K562 (cell line): ENCODE results near the gene OPCML. TPM values are rescaled to one million over a fixed set of nuclear protein-coding genes. Genes with fewer than 3 reads are reported as not detected.

Experiments
- ATAC-seq: fragments of 200-7000 bp; cut with Tn5 transposase; 3 replicates; pipeline ENCODE4 v1.9.1; 2020; ENCODE audit warnings: moderate library complexity
- BruUV-seq: library from RNA; stranded (reverse); fragments of 400-500 nt; replicated peaks from 2 replicates; lab custom pipeline; 2021; lab: Mats Ljungman, UMichigan
- CTCF ChIA-PET: fragments of 300-600 bp; formaldehyde crosslinking; extraction: SDS; loops from one replicate; lab custom pipeline; 2021; ENCODE audit warnings: low intra/inter-chr PET ratio; lab: Yijun Ruan, JAX
- POLR2A ChIA-PET: fragments of 300-600, 350-650 bp; sonication (Branson Sonifier 250); formaldehyde crosslinking; extraction: SDS; loops from one replicate; lab custom pipeline; 2021; ENCODE audit warnings: antibody characterized with exemption, inconsistent platforms; lab: Yijun Ruan, JAX
- DNase-seq, 4 experiments: peaks; one replicate each; pipeline versions ENCODE4 v3.0.0 to v3.0.0-alpha.2; 2011 to 2018; ENCODE audit warnings: low spot score in 3 of 4, mixed read lengths in 3 of 4; ENCODE audit errors: extremely low read depth in 1 of 4
- FAIRE-seq: peaks from 2 replicates; lab custom pipeline; 2011; peaks lifted over from hg19 to GRCh38; lab: Jason Lieb, UNC
- H2AFZ ChIP-seq: 2 replicates; pipeline ENCODE4 v1.6.0; 2011; ENCODE audit warnings: low read depth, low read length, control low read depth, inconsistent platforms
- H3K27ac ChIP-seq: fragments of 200-600 bp; 3 replicates; pipeline ENCODE4 v1.8.0; 2011; ENCODE audit warnings: low read depth, mild to moderate bottlenecking, control low read depth, inconsistent platforms, low read length, moderate library complexity, mixed read lengths; ENCODE audit errors: extremely low read depth
- H3K27me3 ChIP-seq, 2 experiments: fragments of 300-600 bp in 1 of 2; 2 replicates in 1 of 2; 3 replicates in 1 of 2; pipeline versions ENCODE4 v1.6.0 to v1.8.0; 2011; ENCODE audit warnings: inconsistent platforms in 2 of 2, low read length in 2 of 2, mild to moderate bottlenecking in 1 of 2, mixed read lengths in 1 of 2, moderate library complexity in 1 of 2; ENCODE audit not compliant: control insufficient read depth in 2 of 2, insufficient read depth in 2 of 2
- H3K36me3 ChIP-seq: fragments of 300-600 bp; 3 replicates; pipeline ENCODE4 v1.8.0; 2011; ENCODE audit warnings: mild to moderate bottlenecking, low read length, inconsistent platforms; ENCODE audit not compliant: control insufficient read depth, insufficient read depth
- H3K4me1 ChIP-seq, 2 experiments: fragments of 200-600 bp in 1 of 2; replicated peaks in 1 of 2; 2 replicates in 1 of 2; 3 replicates in 1 of 2; pipeline versions ENCODE4 v1.5.1 to v1.8.0; 2011; ENCODE audit warnings: inconsistent platforms in 2 of 2, low read length in 2 of 2, mild to moderate bottlenecking in 1 of 2, mixed read lengths in 1 of 2, moderate library complexity in 1 of 2; ENCODE audit not compliant: control insufficient read depth in 2 of 2, insufficient read depth in 2 of 2
- H3K4me2 ChIP-seq: 2 replicates; pipeline ENCODE4 v1.6.1; 2011; ENCODE audit warnings: low read length, control low read depth, inconsistent platforms, mixed read lengths; ENCODE audit not compliant: insufficient read depth
- H3K4me3 ChIP-seq: fragments of 200-600 bp; sonication (generic), shearing (Covaris generic); 2 replicates; pipeline ENCODE4 v1.5.1; 2016; ENCODE audit warnings: control low read depth, inconsistent platforms
- H3K79me2 ChIP-seq: fragments of 200-600 bp; 3 replicates; pipeline ENCODE4 v1.8.0; 2011; ENCODE audit warnings: low read length, inconsistent platforms; ENCODE audit not compliant: control insufficient read depth, insufficient read depth
- H3K9ac ChIP-seq, 2 experiments: 2 replicates each; pipeline versions ENCODE4 v1.6.0 to v1.6.1; 2011; ENCODE audit warnings: low read depth in 2 of 2, low read length in 2 of 2, control low read depth in 1 of 2, inconsistent platforms in 1 of 2, mild to moderate bottlenecking in 1 of 2, mixed read lengths in 1 of 2; ENCODE audit not compliant: insufficient read depth in 1 of 2
- H3K9me1 ChIP-seq: one replicate; pipeline ENCODE4 v1.6.0; 2011; ENCODE audit warnings: inconsistent platforms, mild to moderate bottlenecking, low read length, moderate library complexity; ENCODE audit not compliant: control insufficient read depth, insufficient read depth
- H3K9me3 ChIP-seq: replicated peaks from 2 replicates; pipeline ENCODE4 v1.5.1; 2011; ENCODE audit warnings: low read depth, low read length, inconsistent platforms; ENCODE audit not compliant: control insufficient read depth, insufficient read depth
- H4K20me1 ChIP-seq: replicated peaks from 2 replicates; pipeline ENCODE4 v1.6.1; 2011; ENCODE audit warnings: low read length, inconsistent platforms, mixed read lengths; ENCODE audit not compliant: control insufficient read depth, insufficient read depth
- CHCHD3 ChIP-seq: fragments of 250-450 bp; sonication (Bioruptor Pico); IDR thresholded peaks from 2 replicates; pipeline ENCODE4 v2.1.2; 2022; ENCODE audit warnings: mild to moderate bottlenecking
- DMBX1 ChIP-seq: fragments of 250-450 bp; sonication (Bioruptor Pico); IDR thresholded peaks from 2 replicates; pipeline ENCODE4 v1.8.0; 2022; ENCODE audit warnings: inconsistent platforms, mild to moderate bottlenecking, moderate library complexity, borderline replicate concordance
- EP400 ChIP-seq: fragments of 450-650 bp; IDR thresholded peaks from 2 replicates; pipeline ENCODE4 v1.6.1; 2017; ENCODE audit warnings: antibody characterized with exemption, mild to moderate bottlenecking, moderate library complexity
- JUND ChIP-seq, 2 experiments: IDR thresholded peaks; 2 replicates in 1 of 2; 3 replicates in 1 of 2; pipeline ENCODE4 v1.6.1; 2011; ENCODE audit warnings: borderline replicate concordance in 2 of 2, low read depth in 2 of 2, low read length in 2 of 2, improper control_type of control experiment in 1 of 2, missing biosample characterization in 1 of 2, missing genetic modification characterization in 1 of 2, missing genetic modification reagents in 1 of 2
- NR1H2 ChIP-seq: sonication (generic); formaldehyde crosslinking; IDR thresholded peaks from 2 replicates; pipeline ENCODE4 v1.4.0; 2020; ENCODE audit warnings: mild to moderate bottlenecking, missing genetic modification reagents
- RAD51 ChIP-seq: fragments of 450-650 bp; IDR thresholded peaks from 2 replicates; pipeline ENCODE4 v1.7.1; 2016; ENCODE audit warnings: low read depth, mild to moderate bottlenecking, borderline replicate concordance
- SMARCC2 ChIP-seq: fragments of 450-650 bp; IDR thresholded peaks from 2 replicates; pipeline ENCODE4 v1.6.1; 2017; ENCODE audit warnings: antibody characterized with exemption, moderate library complexity, mild to moderate bottlenecking, low read depth
- WHSC1 ChIP-seq: IDR thresholded peaks from one replicate; pipeline ENCODE4 v1.6.1; 2012; ENCODE audit warnings: low read length, control low read depth, inconsistent platforms
- ZBTB1 ChIP-seq: sonication (generic); formaldehyde crosslinking; IDR thresholded peaks from 2 replicates; pipeline ENCODE4 v1.8.1; 2023; ENCODE audit warnings: missing genetic modification reagents, low read depth, mild to moderate bottlenecking, borderline replicate concordance
- ZNF174 ChIP-seq: fragments of 250-450 bp; sonication (Bioruptor Pico); IDR thresholded peaks from 2 replicates; pipeline ENCODE4 v1.4.0; 2020; ENCODE audit warnings: mild to moderate bottlenecking
- ZNF311 ChIP-seq: fragments of 250-450 bp; sonication (Bioruptor Pico); IDR thresholded peaks from 2 replicates; pipeline ENCODE4 v1.4.0; 2020; ENCODE audit warnings: mild to moderate bottlenecking, moderate library complexity
- WGBS: fragments of 100-300 bp; shearing (Covaris generic); methylation state at CpG from one replicate; pipeline ENCODE4 v1.1.6; 2016; ENCODE audit warnings: low coverage, mixed read lengths; ENCODE audit not compliant: insufficient coverage; ENCODE audit errors: missing lambda C conversion rate; 5-methylcytosine and 5-hydroxymethylcytosine counted together
- in situ Hi-C: fragments of 300-500 bp; cut with MboI; formaldehyde crosslinking; loops from 4 replicates; pipeline ENCODE4 v1.15.0; 2018; ENCODE audit warnings: inconsistent platforms, mixed read lengths
- intact Hi-C: fragments of 100-400 bp; cut with micrococcal nuclease; formaldehyde crosslinking; loops from 2 replicates; pipeline ENCODE4 v1.14.2; 2022
- polyA plus RNA-seq, 8 experiments: library from polyadenylated mRNA; depleted of rRNA in 4 of 8; stranded (reverse) in 5 of 8; unstranded in 3 of 8; fragments of >200 nt; fragmentation: Nextera tagmentation in 2 of 8; fragmentation: Illumina TruSeq in 1 of 8; extraction: Ambion mirVana in 2 of 8; extraction: Trizol in 1 of 8; gene quantifications; 2 replicates each; pipeline versions ENCODE4 v1.2.1 to v1.2.3, GENCODE V29; 2011 to 2014; ENCODE audit warnings: inconsistent platforms in 1 of 8, missing spikeins in 1 of 8
- total RNA-seq, 7 experiments: library from RNA; depleted of rRNA in 6 of 7; stranded (reverse); fragments of >200 nt in 6 of 7; fragmentation: Illumina TruSeq in 2 of 7; extraction: Trizol in 2 of 7; gene quantifications; 2 replicates each; pipeline versions ENCODE4 v1.2.1 to v1.2.3, GENCODE V29; 2011 to 2021; ENCODE audit warnings: low replicate concordance in 1 of 7
- TF ChIP-seq, protein P1 (sequence below): sonication (generic); formaldehyde crosslinking; IDR thresholded peaks from 2 replicates; pipeline ENCODE4 v1.8.0; 2023; ENCODE audit warnings: mild to moderate bottlenecking, missing genetic modification reagents
- TF ChIP-seq, protein P2 (sequence below): sonication (generic); formaldehyde crosslinking; IDR thresholded peaks from 2 replicates; pipeline ENCODE4 v1.8.1; 2022; ENCODE audit warnings: missing genetic modification reagents
- TF ChIP-seq, protein P3 (sequence below): fragments of 450-650 bp; IDR thresholded peaks from 2 replicates; pipeline ENCODE4 v1.6.1; 2014; ENCODE audit warnings: low read depth, mild to moderate bottlenecking, moderate library complexity, borderline replicate concordance

OPCML gene
- total and polyA plus RNA-seq, 9 of the 15 experiments (the other 6 are each of a cell fraction or from before 2014, with no cell fraction given) = not detected

DNA sequence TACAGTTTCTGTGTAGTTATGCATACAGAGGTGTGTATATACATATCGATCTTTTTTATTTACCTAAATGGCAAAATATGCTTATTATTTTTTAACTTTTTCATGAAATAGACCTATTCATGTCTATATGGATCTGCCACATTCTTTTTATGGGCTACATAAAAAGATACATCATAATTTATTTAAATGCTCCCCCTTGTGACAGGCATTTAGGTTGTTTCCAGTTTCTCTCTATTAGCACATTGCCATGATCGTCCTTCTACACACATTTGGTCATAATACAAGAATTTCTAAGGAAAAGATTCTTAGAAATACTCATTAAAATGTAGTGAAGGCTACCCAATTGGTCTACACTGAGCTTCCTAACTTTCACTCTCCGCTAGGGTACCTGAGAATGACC lies 1067.4 kb downstream of the OPCML start:
- H3K4me3 ChIP-seq = no peak overlapping the region
- no peak overlapping the region for H2AFZ ChIP-seq
- CTCF ChIA-PET = no interaction called here
- no peaks in the 10 kb centered on the region for H3K79me2 ChIP-seq
- no peaks in the 10 kb centered on the region for H3K9me1 ChIP-seq
- ATAC-seq (no peak), FAIRE-seq (no peak), DNase-seq (no peak)
- H3K9ac ChIP-seq = no peak overlapping the region
- no peaks in the 10 kb centered on the region for H3K27me3 ChIP-seq
- no peak for TF ChIP-seq ZNF311 (CRISPR knock-in tag)
- no peak for TF ChIP-seq WHSC1
- TF ChIP-seq, protein P1, sequence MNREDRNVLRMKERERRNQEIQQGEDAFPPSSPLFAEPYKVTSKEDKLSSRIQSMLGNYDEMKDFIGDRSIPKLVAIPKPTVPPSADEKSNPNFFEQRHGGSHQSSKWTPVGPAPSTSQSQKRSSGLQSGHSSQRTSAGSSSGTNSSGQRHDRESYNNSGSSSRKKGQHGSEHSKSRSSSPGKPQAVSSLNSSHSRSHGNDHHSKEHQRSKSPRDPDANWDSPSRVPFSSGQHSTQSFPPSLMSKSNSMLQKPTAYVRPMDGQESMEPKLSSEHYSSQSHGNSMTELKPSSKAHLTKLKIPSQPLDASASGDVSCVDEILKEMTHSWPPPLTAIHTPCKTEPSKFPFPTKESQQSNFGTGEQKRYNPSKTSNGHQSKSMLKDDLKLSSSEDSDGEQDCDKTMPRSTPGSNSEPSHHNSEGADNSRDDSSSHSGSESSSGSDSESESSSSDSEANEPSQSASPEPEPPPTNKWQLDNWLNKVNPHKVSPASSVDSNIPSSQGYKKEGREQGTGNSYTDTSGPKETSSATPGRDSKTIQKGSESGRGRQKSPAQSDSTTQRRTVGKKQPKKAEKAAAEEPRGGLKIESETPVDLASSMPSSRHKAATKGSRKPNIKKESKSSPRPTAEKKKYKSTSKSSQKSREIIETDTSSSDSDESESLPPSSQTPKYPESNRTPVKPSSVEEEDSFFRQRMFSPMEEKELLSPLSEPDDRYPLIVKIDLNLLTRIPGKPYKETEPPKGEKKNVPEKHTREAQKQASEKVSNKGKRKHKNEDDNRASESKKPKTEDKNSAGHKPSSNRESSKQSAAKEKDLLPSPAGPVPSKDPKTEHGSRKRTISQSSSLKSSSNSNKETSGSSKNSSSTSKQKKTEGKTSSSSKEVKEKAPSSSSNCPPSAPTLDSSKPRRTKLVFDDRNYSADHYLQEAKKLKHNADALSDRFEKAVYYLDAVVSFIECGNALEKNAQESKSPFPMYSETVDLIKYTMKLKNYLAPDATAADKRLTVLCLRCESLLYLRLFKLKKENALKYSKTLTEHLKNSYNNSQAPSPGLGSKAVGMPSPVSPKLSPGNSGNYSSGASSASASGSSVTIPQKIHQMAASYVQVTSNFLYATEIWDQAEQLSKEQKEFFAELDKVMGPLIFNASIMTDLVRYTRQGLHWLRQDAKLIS (CRISPR knock-in tag) = no peak
- no peak for TF ChIP-seq JUND (IDR thresholded peaks at IDR 0.05; ENCODE audit: borderline replicate concordance, low read depth, low read length)
- no peak for TF ChIP-seq JUND (tag; IDR thresholded peaks at IDR 0.05; ENCODE audit: borderline replicate concordance, low read depth, low read length)
- TF ChIP-seq CHCHD3 (CRISPR knock-in tag) = no peak
- no peak for TF ChIP-seq SMARCC2
- TF ChIP-seq, protein P2, sequence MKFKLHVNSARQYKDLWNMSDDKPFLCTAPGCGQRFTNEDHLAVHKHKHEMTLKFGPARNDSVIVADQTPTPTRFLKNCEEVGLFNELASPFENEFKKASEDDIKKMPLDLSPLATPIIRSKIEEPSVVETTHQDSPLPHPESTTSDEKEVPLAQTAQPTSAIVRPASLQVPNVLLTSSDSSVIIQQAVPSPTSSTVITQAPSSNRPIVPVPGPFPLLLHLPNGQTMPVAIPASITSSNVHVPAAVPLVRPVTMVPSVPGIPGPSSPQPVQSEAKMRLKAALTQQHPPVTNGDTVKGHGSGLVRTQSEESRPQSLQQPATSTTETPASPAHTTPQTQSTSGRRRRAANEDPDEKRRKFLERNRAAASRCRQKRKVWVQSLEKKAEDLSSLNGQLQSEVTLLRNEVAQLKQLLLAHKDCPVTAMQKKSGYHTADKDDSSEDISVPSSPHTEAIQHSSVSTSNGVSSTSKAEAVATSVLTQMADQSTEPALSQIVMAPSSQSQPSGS (CRISPR knock-in tag) = no peak
- no peak for TF ChIP-seq ZNF174 (CRISPR knock-in tag)
- no peak for TF ChIP-seq EP400
- no peak for TF ChIP-seq RAD51
- TF ChIP-seq, protein P3, sequence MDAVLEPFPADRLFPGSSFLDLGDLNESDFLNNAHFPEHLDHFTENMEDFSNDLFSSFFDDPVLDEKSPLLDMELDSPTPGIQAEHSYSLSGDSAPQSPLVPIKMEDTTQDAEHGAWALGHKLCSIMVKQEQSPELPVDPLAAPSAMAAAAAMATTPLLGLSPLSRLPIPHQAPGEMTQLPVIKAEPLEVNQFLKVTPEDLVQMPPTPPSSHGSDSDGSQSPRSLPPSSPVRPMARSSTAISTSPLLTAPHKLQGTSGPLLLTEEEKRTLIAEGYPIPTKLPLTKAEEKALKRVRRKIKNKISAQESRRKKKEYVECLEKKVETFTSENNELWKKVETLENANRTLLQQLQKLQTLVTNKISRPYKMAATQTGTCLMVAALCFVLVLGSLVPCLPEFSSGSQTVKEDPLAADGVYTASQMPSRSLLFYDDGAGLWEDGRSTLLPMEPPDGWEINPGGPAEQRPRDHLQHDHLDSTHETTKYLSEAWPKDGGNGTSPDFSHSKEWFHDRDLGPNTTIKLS = no peak
- TF ChIP-seq ZBTB1 = no peak
- TF ChIP-seq NR1H2 (CRISPR knock-in tag) = no peak
- no peak for TF ChIP-seq DMBX1
- in situ Hi-C loops (no loop called here), intact Hi-C loops (no loop called here)
- H3K27ac ChIP-seq = no peak overlapping the region
- no peaks in the 10 kb centered on the region for H3K4me1 ChIP-seq
- H3K36me3 ChIP-seq = no peaks in the 10 kb centered on the region
- POLR2A ChIA-PET = no interaction called here
- H4K20me1 ChIP-seq = no peaks in the 10 kb centered on the region
- H3K9me3 ChIP-seq = no peaks in the 10 kb centered on the region
- WGBS = 3% methylated on average over 3 of the region's 3 CpGs
- BruUV-seq = no TSS peak
- H3K4me2 ChIP-seq = no peak overlapping the region
